HL-60/S4 treated with retinoic acid at 250 ng/mL for 4 days and 3 days (cell line): Measurements from ENCODE around the gene KDM5B.
"Not testable (repeated sequence)": the region's sequence is repeated elsewhere in the genome, so short reads cannot be mapped to it uniquely, and the experiment has no call there.

Experiments
- in situ Hi-C: fragments of 300-500 bp; cut with MboI; formaldehyde crosslinking; loops from 2 replicates; pipeline ENCODE4 v1.7.0; 2022; ENCODE audit warnings: low sequenced_read_pairs

Gene KDM5B

DNA sequence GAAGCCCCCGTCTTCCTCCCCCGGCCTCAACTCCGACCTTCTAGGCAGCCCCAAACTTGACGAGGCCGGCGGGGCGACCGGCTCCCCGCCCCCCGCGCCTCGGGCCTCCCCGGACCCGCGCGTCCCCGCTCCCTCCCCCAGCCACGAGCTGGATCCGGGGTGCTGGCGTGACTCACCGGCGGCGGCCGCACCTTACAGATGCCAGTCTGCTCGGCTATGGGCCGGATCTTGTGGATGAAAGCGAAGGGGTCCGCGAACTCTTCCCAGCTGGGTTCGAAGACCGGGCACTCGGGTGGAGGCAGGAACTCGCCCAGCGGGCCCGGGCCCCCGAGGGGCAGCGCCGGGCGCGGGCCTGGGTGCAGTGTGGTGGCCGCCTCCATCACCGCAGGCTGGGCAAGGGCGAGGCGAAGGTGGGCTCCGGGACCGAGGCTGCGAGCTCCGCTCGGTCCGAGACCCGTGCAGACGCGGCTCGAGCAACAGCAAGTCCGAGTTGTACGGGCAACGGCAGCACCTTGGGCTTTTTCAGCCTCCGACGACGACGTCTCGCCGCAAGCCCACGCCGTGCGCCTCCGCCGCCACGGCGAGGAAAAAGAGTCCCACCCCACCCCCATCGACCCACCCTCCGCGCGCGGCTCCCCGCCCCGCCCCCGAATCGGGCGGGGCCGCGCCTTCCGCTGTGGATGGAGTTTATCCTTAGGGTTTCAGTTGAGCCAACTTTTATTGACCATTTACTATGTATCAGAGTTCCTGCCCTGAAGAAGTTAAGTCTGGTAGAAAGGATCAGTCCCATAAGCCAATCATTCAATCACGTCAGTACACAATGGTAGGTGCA is at the start of gene KDM5B:
KDM5B (minus strand) TSS at position 496 of the 832 bp plus-strand sequence; CDS start at position 380, 116 bp downstream.
- in situ Hi-C loops = no loop called here

DNA sequence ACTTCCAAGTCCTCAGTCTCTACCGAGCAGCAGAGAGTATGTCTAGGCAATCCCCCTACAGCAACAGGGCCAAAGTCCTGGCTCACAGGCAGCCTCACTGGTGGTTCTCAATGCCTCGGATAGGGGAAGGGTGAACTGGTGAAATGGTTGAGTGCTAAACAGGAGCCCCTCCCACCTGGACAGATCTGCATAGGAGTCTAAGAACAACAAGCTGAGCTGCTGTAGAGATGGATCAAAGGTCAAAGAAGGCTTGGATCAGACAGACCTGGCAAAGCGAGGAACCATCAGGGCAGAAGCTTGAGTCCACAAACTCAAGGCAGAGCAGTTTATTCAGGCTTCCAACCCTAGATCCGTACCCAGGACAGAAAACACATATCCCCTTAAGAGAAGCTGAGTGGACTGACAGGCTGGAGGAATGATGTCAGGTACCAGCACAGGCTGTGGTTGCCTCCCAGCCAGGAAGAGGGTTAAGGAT is 49.0 kb upstream of the KDM5B start:
- in situ Hi-C loops = no loop called here

DNA sequence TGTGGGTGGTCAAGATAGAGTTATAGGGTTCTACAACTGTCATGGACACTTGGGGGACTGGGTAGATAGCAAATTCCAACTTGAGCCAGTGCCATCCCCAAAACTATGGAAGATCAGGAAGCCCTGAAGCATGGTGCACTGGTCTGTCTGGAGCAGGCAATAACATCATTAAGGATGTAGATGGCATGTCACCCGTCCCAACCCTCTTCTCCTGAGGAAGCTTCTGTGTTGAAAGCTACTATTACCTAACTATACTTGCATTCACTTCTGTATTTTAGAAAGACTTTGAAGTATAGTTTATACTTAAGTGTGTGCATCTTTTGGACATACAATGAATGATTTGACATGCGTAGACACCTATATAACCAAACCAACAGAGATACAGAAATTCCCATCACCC is 47.8 kb upstream of the KDM5B start:
- in situ Hi-C loops = no loop called here

DNA sequence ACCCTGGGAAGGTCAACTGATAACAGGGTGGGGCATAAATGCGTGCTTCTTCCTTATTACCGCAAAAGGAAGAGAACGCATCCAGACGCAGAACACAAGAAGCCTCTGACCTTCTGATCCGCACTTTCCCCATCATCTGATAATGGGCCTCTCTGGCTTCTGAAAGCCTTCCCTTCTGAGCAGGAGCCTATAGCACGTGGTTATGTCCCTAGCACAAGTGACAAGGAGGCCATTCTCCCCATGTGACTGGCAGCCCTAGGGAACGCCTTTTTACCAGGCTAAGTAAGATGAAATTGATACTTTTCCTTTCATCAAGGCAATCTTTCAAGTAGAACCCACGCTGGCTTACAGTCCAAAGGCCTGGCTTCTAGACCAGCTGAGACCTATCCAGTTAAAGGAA is 46.6 kb upstream of the KDM5B start:
- in situ Hi-C loops = no loop called here

DNA sequence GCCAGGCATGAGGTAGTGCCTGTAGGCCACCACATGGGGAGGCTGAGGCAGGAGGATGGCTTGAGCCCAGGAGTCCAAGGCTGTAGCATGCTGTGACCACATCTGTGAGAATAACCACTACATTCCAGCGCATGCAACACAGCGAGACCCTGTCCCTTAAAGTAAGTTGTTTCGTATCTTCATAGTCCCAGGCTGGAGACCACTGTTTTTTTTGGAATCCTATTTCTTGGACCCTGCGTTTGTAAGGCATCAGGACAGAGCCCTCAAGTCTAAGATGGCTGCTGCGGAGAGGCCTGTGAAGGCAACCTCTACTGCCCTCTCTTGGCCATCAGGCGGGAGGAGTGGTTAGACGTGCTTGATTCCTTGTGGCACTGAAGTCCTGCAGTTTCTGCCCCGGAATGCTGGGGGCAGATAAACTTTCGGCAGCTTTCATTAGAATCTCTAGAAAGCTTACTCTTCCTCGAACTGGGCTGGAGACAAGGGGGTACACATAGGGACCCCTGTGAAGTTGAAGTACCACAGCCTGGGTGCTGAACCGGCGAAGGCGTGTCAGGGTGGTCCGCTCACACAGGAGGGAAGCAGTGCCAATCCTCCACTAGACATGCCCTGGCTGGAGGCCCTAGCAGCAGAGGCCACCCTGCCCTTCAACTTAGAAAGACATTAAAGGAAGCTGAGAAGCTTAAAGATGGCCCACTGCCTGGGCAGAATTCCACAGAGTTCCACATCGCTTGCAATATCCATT is 44.1 kb upstream of the KDM5B start:
- in situ Hi-C loops = no loop called here

DNA sequence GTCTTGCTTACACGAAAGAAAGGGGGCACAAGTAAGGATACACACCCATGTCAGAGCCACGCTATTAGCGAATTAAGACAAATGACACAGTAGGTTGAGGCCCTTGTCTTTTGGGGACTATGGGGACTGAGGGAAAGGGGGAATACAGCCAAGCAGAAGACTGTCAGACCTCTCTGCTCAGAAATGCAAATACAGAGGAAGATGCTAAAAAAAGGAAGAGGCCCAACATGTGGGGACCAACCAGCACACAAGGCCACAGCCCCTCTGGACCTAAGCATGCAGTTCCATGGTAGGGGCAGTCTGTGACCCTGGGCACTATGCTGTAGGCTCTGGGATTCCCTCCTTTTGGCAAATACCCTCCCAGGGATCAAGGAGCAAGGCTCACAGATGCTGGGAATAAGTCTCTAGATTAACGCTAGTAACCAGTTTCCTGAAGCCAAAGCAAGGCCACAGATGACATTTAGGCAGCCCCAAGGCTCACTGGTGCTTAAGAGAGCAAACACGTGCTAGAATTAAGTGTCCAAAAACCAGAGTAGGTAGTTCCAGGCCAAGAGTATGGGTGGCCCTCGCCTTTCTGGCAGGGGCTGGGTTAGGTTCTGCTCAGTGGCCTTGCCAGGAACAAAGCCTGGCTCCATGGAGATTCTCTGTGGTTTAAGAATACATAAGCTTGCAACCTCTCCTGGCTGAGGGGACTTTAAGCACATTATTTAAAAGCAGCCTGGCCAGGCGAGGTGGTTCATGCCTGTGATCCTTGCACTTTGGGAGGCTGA is 42.6 kb upstream of the KDM5B start:
- in situ Hi-C loops = no loop called here

DNA sequence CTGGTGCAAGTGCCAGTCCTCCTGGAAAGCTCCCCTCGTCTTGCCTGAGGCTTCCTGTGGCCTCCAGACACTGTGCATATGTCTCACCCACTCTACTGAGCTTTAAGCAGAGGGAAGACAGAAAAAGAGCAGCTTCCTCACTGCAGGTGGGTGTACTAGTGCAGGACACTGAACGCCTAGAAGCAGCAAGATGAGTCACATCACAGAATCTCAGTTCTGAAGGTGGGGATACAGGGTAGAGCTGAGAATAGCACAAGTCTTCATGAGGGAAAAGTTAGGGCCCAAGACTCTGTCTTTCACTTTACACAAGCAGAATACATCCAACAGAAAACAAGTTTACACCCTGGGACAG is 39.9 kb upstream of the KDM5B start:
- in situ Hi-C loops = no loop called here

DNA sequence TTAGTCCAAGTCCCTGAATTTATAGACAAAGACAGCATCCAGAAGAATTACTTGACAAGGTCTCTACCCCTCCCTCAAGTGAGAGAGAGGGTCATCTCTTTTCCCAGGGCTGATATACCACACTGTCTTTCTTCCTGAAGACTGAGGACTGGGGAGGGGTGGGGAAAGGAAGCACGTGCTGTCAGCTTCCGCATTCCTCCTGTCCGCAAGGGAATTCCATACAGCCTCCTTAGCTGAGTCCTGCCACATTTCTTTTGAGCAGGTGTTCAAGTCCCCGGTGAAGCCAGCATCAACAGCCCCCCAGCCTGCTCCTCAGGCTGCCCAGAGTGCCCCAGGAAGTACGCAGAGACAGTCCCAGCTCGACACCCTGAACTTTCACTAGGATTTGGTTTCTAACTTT is 36.7 kb upstream of the KDM5B start:
- in situ Hi-C loops = no loop called here

DNA sequence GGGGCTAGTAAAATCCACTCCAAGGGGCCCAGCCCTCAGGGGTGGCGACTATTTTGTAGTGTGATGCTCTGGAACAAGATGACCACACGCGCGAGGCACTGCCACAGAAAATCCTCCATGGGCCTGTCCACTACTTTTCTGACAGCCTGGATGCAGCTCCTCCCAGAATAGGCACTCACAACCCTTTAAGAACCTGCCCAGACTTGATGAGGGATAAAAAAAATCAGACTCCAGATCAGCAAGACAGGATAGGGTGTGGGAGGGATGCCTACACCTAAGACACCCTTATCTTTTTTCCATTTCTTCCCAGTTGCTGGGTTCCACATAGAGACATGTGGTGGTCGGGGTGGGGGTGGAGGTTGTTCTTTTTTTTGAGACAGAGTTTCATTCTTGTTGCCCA is 36.0 kb upstream of the KDM5B start:
- in situ Hi-C loops = no loop called here

DNA sequence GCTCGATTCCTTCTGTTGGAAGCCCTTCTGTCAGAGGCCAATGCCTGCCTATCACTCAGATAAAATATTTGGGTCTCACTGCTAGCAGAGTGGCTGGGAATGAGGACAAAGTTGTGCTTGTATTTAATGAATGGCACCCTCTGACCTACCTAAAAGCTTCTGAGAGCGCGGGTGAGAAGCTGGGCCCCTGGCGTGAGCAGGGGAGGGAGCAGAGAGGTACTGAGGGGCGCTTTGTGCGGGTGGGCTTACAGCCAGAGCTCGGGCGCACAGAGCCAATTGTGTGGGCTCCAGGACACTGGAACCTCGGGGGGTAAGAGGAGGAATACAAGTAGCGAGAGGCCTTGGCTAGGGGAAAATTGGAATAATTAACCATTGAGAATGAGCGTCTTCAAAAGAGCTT is 34.9 kb upstream of the KDM5B start:
- in situ Hi-C loops = no loop called here

DNA sequence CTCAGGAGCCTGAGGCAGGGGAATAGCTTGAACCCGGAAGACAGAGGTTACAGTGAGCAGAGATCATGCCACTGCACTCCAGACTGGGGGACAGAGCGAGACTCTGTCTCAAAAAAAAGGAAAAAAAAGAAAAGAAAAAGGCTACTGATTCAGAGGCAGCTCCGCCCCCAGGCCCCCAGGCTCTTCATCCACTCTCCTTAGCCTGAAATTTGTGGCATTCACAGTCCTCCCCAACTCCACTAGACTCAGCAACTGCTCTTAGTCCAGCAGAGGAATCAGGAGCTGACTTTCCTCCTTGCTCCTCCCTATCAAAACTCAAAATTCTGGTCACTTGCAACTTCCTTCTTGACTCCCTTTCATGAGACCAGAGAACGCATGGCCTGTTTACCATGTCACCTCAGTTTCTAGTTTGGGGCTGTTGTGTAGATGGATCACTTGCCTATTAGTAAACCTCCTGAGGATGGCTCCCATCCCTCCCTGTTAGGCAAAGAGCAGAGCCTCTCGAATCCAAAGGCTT is 29.6 kb upstream of the KDM5B start:
- in situ Hi-C loops = no loop called here

DNA sequence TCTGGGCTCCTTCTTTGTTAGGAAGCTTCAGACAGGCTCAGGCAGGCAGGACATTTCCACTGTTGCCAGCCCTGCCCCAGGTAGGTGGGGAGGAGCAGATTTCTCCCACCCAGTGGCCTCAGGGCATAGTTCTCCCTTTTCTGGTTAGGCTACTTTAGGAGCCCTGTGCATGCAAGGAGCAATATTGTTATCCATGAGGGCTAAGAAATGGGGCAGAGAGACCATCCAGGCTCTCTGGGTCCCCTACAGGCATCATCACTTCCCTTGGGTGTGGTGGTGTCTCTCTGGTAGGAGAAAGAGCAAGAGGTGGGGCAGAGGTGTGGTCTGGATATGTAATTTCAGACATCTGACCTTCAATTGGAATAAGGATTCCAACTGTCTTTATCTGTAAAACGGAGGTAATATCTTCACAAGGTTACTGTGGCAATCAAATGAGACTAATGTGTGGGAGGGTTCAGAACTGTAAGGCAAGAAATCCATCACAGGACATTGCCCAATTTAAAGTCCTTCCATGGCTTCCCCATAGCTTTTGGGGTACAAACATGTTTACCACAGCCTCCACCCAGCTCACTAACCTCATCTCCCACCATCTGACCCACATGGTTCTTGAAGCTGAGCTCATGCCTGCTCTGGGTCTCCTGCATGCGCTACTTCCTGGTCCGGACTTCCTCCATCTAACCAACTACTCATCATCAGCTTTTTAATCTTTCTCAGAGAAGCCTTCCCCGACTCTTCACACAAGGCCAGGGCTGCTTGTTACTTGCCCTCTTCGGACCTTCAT is 28.6 kb upstream of the KDM5B start:
- in situ Hi-C loops = no loop called here

DNA sequence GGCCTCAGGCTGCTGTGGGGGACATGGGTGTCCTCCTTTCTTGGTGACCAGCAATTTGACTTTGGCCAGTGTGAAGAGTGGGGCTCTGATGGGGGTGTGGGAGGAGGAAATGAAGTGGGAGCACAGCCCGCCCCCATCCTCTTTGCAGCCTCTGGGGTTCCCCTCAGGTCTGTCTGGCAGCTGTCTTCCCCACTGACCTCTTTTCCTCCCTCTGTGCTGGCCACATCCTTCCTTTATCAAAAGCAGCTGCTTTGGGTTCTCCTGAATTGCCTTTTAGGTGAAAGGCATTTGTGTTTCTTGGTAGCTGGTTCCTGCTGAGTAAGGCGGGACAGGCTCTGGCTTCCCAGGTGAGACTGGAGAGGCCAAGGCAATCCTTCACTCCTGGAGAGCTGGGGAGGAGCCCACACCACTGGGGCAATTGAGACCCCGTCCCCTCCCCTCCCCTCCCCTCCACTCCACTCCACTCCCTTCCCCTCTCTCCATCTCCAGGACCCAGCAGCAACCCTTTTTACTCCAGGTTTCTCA is 27.4 kb upstream of the KDM5B start:
- in situ Hi-C loops = no loop called here

DNA sequence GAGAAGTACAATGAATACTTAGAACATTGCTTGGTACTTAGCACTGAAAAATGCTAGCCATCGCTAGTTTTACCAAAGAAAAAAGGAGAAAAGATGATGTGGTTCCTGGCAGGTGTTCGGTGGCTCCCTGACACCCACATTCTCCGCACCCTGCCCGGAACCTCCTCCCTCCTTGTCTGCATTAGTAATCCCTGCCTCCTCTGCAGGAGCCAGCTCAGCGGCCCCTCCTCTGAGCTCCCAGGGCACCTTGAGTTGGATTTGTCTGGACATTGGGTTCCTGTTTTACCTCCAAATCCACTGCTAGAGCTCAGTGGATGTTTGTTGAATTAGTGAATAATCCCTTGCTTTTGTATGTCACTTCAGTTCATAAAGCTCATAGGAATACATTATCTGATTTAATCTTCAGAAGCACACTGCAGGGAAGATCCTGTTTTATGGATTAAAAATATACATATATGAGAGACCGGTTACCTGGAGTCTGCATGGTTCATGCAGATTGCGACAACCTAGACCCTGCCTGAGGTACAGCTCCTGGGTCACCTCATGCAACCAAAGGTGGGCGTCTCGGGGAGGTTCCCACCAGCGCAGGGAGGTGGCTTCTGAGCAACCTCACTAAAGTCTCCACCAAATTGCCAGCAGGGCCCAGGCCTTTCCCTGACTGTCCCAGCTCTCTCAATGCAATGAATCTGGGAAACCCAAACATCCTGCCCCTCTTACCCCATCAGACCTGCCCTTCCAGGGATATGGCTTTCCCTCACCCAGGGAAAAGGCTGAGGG is 26.7 kb upstream of the KDM5B start:
- in situ Hi-C loops = no loop called here

DNA sequence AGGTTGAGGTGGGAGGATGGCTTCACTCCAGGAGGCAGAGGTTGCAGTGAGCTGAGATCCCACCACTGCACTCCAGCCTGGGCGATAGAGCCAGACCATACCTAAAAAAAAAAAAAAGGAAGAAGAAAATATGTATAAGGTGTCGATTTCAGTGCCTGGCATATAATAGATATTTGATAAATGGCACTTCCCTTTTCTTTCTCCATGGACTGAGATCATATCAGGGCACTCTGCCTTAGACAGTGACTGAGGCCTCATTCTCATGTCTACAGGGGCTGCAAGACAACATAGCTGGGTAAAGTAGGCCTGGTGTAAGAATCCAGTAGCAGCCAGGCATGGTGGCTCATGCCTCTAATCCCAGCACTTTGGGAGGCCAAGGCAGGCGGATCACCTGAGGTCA is 23.7 kb upstream of the KDM5B start:
- in situ Hi-C loops = no loop called here

DNA sequence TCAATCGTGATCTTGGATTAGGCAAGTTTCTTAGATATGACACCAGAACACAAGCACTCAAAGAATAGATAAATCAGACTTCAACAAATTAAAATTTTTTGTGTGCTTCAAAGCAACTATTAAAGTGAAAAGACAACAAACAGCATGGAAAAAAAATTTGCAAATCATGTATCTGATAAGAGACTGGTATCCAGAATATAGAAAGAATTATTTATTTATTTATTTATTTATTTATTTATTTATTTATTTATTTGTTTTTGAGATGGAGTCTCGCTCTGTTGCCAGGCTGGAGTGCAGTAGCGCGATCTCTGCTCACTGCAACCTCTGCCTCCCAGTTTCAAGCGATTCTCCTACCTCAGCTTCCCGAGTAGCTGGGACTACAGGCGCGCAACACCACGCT is 21.0 kb upstream of the KDM5B start:
- in situ Hi-C loops = not testable (repeated sequence)

DNA sequence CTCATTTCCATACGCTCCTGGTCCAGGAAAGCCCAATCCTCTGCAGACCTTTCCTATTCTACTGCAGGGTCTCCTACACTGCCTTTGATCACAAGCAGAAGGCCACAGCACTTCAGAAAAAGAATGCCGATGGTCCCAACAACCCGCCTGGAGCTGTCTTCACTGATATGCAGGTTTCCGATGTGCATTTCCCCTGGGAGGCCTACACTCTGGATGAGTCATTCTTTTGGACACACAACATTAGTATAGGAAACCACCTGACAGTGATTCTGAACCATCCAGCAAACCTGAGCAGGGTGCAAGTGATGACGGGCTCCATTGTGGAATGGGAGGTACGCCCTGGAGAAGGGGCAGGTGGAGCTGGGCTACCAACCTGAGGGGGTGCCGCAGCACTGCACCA is 17.5 kb upstream of the KDM5B start:
- in situ Hi-C loops = no loop called here

DNA sequence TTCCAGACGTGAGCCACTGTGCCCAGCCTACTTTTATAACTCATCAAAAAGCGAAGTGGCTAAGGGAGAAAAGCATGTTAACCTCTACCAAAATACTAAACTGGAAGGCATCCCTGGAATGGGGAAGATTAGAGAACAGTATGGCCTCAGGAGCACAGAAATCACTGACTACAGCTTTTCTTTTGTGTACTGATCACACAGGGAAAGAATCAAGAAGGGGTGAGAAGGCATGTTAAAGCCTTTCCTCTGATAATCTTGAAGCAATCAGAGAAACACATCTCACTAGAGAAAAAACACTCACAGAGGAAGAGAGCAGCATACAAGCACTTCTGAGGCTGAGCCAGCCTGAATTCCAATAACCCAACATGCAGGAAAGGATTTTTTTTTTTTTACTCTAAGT is 13.2 kb upstream of the KDM5B start:
- in situ Hi-C loops = no loop called here

DNA sequence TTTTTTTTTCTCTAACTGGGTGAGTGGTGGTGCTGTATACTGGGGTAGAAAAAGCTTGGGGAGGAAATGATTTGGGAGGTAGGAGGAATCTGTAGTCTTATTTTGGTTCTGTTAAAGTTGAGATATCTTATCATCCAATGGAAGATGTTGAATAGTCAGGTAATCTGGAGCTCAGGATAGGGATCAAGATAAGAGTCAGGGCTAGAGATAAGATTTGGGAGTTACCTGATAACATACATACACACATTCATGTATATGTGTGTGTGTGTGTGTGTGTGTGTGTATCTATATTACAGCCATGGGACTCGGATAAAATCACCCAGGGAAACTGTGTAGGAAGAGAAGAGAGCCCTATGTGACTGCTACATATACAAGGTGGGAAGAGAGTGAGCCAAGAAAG is 10.6 kb upstream of the KDM5B start:
- in situ Hi-C loops = no loop called here

DNA sequence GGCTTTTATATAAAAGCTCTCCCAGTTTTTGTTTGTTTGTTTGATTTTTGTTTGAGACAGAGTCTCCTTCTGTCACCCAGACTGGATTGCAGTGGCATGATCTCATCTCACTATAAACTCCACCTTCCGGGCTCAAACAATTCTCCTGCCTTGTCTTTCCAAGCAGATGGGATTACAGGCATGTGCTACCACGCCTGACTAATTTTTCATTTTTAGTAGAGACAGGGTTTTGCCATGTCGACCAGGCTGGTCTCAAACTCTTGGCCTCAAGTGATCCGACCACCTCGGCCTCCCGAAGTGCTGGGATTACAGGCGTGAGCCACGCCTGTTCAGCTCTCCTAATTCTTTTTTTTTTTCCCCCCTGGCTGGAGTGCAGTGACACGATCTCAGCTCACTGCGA is 6.9 kb upstream of the KDM5B start:
- in situ Hi-C loops = no loop called here
